Epithelial cell of esophagus (primary cell): ENCODE results near the gene SLC5A6.
A peak's percentile ranks its signal among the peaks of the same experiment; 100 is the strongest.

ENCODE experiments used
- DNase-seq: peaks from one replicate; pipeline ENCODE4 v3.0.0; 2010; ENCODE audit warnings: low read depth
- H3K4me3 ChIP-seq: 2 replicates; pipeline ENCODE4 v1.5.1; 2011; ENCODE audit warnings: mild to moderate bottlenecking, low read length, control low read depth
- TF ChIP-seq, protein P1 (sequence below): IDR thresholded peaks from 2 replicates; pipeline ENCODE4 v1.5.1; 2011; ENCODE audit warnings: low read depth, mild to moderate bottlenecking, low read length, control low read depth, inconsistent platforms; ENCODE audit not compliant: insufficient read depth; ENCODE audit errors: missing control alignments

SLC5A6 gene

DNA sequence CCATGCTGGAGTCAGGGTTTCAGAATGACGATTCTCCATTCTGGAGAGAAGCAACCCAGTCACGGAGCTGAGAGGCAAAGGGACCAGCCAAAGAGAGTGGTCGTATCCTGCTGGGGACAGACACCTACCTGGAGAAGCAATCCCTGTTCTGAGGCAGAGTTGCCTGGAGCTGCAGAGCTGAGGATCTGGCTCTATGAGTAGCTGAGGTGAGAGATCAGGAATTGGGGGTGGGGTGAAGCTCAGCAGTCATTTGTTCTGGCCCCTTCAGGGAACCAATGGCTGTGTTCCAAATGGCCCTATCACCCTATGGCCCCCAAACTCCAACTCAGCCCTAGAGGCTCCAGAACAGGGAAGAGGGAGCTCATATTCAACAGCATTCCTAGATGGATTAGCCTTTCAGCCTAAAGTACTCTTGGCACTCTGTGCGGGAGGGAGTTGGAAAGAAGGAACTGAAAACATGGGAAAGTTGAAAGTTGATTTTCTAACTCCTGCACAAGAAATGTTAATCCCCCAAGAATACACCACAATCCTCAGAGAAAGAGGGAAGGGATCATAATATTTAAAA, 3.5 kb downstream of the SLC5A6 start:
- TF ChIP-seq, protein P1, sequence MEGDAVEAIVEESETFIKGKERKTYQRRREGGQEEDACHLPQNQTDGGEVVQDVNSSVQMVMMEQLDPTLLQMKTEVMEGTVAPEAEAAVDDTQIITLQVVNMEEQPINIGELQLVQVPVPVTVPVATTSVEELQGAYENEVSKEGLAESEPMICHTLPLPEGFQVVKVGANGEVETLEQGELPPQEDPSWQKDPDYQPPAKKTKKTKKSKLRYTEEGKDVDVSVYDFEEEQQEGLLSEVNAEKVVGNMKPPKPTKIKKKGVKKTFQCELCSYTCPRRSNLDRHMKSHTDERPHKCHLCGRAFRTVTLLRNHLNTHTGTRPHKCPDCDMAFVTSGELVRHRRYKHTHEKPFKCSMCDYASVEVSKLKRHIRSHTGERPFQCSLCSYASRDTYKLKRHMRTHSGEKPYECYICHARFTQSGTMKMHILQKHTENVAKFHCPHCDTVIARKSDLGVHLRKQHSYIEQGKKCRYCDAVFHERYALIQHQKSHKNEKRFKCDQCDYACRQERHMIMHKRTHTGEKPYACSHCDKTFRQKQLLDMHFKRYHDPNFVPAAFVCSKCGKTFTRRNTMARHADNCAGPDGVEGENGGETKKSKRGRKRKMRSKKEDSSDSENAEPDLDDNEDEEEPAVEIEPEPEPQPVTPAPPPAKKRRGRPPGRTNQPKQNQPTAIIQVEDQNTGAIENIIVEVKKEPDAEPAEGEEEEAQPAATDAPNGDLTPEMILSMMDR, result no peak
- no peak for DNase-seq
- H3K4me3 ChIP-seq, result no peak overlapping the region

DNA sequence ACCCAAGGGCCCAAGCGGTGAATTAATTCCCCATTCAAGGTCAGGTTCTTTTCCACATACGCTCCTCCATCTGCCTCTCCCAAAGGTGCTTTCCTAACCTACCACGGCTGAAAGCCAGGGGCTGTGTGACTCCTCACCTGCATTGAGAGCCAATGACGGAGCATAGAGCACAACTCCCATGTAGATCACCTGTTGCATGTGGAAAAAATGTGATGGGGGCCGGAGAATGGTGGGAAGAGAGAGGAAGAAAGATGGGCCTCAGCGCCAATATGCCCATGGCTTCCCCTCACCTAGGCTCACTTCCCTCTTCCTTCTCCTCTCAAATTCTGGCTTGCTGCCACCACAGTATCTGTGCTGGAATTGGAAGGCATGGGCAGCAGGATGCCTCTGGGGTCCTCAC, 5.7 kb downstream of the SLC5A6 start:
- DNase-seq, result no peak
- TF ChIP-seq, protein P1, result no peak
- no peak overlapping the region for H3K4me3 ChIP-seq

DNA sequence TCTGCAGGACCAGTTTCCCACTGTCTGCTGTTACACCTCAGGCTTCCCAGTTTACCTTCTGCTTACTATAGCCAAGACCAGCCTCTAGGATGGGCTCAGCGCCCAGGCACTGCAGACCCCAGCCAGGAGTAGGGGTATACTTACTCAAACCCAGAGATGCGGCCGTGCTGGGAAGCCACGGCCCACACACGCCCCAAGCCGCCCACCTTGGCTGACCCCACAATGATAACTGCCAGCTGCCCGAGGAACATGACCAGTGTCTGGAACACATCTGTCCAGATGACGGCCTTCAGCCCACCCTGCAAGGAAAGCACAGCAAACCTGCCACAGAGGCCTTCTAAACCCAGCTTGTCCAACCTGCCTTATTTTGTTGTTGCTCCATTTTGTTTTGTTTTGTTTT, 6.9 kb downstream of the SLC5A6 start:
- no peak overlapping the region for H3K4me3 ChIP-seq
- no peak for DNase-seq
- TF ChIP-seq, protein P1, result no peak

DNA sequence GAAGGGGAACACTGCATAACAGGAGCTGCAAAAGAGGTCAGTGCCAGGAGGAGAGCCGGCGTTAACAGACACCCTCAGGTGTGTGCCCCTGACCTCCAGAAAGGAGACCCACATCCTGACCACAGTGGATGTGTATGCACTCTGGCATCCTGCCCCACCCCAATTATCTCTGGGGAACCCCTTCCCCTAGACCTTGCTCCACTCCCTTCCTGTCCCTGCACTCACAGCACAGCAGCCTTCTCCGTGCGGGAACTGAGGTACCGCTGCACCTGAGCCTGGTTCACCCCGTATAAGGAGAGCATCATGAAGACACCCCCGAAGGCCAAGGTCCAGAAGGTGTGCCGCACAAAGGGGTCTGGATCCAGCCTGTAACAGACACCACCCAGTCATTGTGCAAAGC, 7.5 kb downstream of the SLC5A6 start:
- no peak overlapping the region for H3K4me3 ChIP-seq
- DNase-seq, result no peak
- TF ChIP-seq, protein P1, result no peak

DNA sequence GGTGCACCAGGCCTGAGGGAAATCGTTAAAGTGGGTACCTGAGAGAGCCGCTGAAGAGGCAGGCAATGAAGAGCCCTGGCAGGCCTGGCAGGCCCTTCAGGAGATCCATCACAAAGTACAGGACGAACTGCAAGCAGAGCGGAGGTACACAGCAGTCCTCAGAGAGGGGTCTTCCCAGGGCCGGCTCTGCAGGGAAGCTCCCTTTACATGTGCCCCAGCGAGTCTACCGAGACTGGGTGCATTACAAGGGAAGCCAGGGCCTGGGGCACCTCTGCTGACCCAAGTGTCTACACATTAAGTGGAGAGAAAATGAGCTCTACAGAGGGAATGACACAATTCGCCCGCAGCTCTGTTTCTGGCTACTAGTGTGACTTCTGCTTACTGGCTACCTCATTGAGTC, 8.3 kb downstream of the SLC5A6 start:
- DNase-seq, result no peak
- no peak overlapping the region for H3K4me3 ChIP-seq
- TF ChIP-seq, protein P1, result no peak

DNA sequence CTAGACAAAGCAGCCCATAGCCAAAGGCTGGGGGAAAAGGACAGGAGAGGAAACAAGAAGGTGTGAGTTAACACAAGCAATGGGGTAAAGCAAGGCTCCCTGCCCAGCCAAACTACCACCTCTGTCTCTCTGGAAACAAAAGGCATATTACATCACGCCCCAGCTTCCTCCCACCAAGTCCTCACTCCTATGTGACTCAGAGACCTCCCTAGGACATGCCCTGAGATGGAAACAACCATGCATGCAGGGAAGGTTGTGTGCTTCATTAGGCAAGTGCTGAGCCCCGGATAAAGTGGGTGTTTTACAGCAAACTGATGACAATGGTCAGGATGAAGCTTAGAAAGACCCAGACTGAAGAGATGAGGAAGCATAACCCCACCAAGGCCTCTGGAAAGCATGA, 9.2 kb downstream of the SLC5A6 start:
- peak; percentile 62 for DNase-seq
- TF ChIP-seq, protein P1, result no peak
- H3K4me3 ChIP-seq, result no peak overlapping the region

DNA sequence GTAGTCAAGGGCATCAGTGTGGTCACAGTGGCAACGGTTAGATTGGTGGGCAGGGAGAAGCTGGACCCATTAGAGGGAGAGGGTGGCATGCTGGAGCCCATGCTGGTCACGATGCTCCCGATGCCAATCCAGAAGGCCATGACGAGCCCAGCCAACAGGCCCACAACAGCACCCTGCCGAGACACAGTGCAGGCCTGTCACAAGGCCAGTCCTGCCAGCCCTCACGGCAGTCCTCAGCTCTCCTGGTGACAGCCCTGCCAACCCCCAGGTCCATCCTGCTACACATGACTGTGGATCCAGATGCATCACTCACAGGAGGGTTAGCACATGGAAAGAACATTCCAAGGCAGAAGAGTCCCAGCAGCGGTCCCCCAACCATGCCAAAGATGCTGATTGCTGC, 10.4 kb downstream of the SLC5A6 start:
- TF ChIP-seq, protein P1, result no peak
- H3K4me3 ChIP-seq, result no peak overlapping the region

More for the DNA sequence above, 10.4 kb downstream of the SLC5A6 start:
- no peak for DNase-seq
